ENCODE measurements around the gene MYO3B.

The MYO3B gene

DNA sequence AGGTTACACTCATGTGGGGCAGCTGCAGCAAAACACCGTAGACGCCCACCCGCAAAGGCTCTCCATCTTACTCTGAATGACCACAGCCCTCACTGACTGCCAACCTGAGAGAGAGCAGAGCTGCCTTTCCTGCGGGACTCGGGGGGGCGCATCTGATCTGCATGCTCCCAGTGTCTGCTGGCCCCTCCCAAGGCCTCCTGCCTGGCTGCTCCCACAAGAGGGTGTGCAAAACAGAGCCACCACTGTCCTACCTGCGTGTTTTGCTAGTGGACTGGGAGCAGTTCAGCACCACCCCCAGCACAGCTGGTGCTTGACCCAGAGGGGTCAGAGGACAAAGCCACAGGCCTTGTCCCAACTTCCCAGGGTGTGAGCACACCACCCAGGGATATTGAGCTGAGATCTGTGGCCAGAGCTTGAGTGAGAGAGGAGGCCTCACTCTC is 76.4 kb downstream of the MYO3B start:
- Histone ChIP-seq H3K27me3 (ENCODE audit: control insufficient read depth, low read length) (no peaks in the 10 kb centered on the region), H3K79me2 (ENCODE audit: control insufficient read depth, low read length) (no peaks in the 10 kb centered on the region), H3K4me1 (ENCODE audit: control insufficient read depth, low read length) (no peaks in the 10 kb centered on the region), H3K4me3 (ENCODE audit: low read length) (no peak overlapping the region), H3F3A (ENCODE audit: control insufficient read depth, insufficient read depth) (no peaks in the 10 kb centered on the region), H3K36me3 (ENCODE audit: control insufficient read depth, low read length) (no peaks in the 10 kb centered on the region), H3K9me3 (ENCODE audit: control insufficient read depth, insufficient read depth, low read length) (no peaks in the 10 kb centered on the region), H3K9me2 (replicated peaks; ENCODE audit: control insufficient read depth, low read length) (no peaks in the 10 kb centered on the region), H4K20me1 (ENCODE audit: control insufficient read depth, insufficient read depth, low read depth, low read length) (no peaks in the 10 kb centered on the region), H3K27ac (ENCODE audit: low read depth, low read length) (no peak overlapping the region), H3K4me2 (ENCODE audit: low read length) (no peak overlapping the region)
- TF ChIP-seq EZH2phosphoT487 (IDR thresholded peaks at IDR 0.05; ENCODE audit: borderline replicate concordance, low read length) (no peak), CTCF (IDR thresholded peaks at IDR 0.05; ENCODE audit: low read depth, low read length, poor library complexity, severe bottlenecking) (no peak)

DNA sequence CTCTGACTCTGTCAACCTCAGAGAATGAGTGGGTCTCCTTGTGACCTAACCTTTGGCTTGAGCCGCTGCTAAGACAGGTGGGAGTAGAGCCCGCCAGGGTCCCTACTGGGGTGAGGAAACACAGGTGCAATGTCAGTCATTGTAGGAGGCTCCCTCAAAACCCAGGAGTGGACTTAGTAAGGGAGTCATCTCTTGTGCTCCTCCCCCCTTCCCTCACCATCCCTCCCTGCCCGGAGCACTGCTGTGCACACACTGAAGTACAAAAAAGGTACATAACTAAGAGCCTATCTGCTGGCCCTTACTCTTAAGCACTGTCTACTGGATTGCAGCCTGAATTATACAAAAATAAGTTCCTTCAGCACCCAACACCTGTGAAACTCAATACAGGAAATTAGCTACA is 77.2 kb downstream of the MYO3B start:
- H3K9me2 ChIP-seq (replicated peaks; ENCODE audit: control insufficient read depth, low read length): no peaks in the 10 kb centered on the region
- H4K20me1 ChIP-seq (ENCODE audit: control insufficient read depth, insufficient read depth, low read depth, low read length): no peaks in the 10 kb centered on the region
- no peak overlapping the region for H3K4me2 ChIP-seq (ENCODE audit: low read length)
- no peak overlapping the region for H3K4me3 ChIP-seq (ENCODE audit: low read length)
- no peaks in the 10 kb centered on the region for H3K36me3 ChIP-seq (ENCODE audit: control insufficient read depth, low read length)
- no peak overlapping the region for H3K27ac ChIP-seq (ENCODE audit: low read depth, low read length)
- no peaks in the 10 kb centered on the region for H3F3A ChIP-seq (ENCODE audit: control insufficient read depth, insufficient read depth)
- no peaks in the 10 kb centered on the region for H3K9me3 ChIP-seq (ENCODE audit: control insufficient read depth, insufficient read depth, low read length)
- H3K4me1 ChIP-seq (ENCODE audit: control insufficient read depth, low read length): no peaks in the 10 kb centered on the region
- H3K79me2 ChIP-seq (ENCODE audit: control insufficient read depth, low read length): no peaks in the 10 kb centered on the region
- TF ChIP-seq EZH2phosphoT487 (IDR thresholded peaks at IDR 0.05; ENCODE audit: borderline replicate concordance, low read length) (no peak), CTCF (IDR thresholded peaks at IDR 0.05; ENCODE audit: low read depth, low read length, poor library complexity, severe bottlenecking) (no peak)
- no peaks in the 10 kb centered on the region for H3K27me3 ChIP-seq (ENCODE audit: control insufficient read depth, low read length)

- Histone ChIP-seq H3K4me1 (ENCODE audit: control insufficient read depth, low read length) (no peaks in the 10 kb centered on the region), H3K36me3 (ENCODE audit: control insufficient read depth, low read length) (no peaks in the 10 kb centered on the region), H3K4me3 (ENCODE audit: low read length) (no peak overlapping the region), H3F3A (ENCODE audit: control insufficient read depth, insufficient read depth) (no peaks in the 10 kb centered on the region), H4K20me1 (ENCODE audit: control insufficient read depth, insufficient read depth, low read depth, low read length) (no peaks in the 10 kb centered on the region), H3K4me2 (ENCODE audit: low read length) (no peak overlapping the region), H3K9me3 (ENCODE audit: control insufficient read depth, insufficient read depth, low read length) (no peaks in the 10 kb centered on the region), H3K27ac (ENCODE audit: low read depth, low read length) (no peak overlapping the region), H3K79me2 (ENCODE audit: control insufficient read depth, low read length) (no peaks in the 10 kb centered on the region), H3K9me2 (replicated peaks; ENCODE audit: control insufficient read depth, low read length) (no peaks in the 10 kb centered on the region), H3K27me3 (ENCODE audit: control insufficient read depth, low read length) (no peaks in the 10 kb centered on the region)
- TF ChIP-seq EZH2phosphoT487 (IDR thresholded peaks at IDR 0.05; ENCODE audit: borderline replicate concordance, low read length) (no peak), CTCF (IDR thresholded peaks at IDR 0.05; ENCODE audit: low read depth, low read length, poor library complexity, severe bottlenecking) (no peak)
Observed at GRCh38 chr2:170255971-170256370, 78.0 kb downstream of the MYO3B start.

GRCh38 chr2:170258382-170258781 is 80.4 kb downstream of the MYO3B start:
- no peaks in the 10 kb centered on the region for H3F3A ChIP-seq (ENCODE audit: control insufficient read depth, insufficient read depth)
- H3K9me2 ChIP-seq (replicated peaks; ENCODE audit: control insufficient read depth, low read length): no peaks in the 10 kb centered on the region
- no peaks in the 10 kb centered on the region for H3K27me3 ChIP-seq (ENCODE audit: control insufficient read depth, low read length)
- H3K36me3 ChIP-seq (ENCODE audit: control insufficient read depth, low read length): no peaks in the 10 kb centered on the region
- H3K4me1 ChIP-seq (ENCODE audit: control insufficient read depth, low read length): no peaks in the 10 kb centered on the region
- H3K4me3 ChIP-seq (ENCODE audit: low read length): no peak overlapping the region
- H3K79me2 ChIP-seq (ENCODE audit: control insufficient read depth, low read length): no peaks in the 10 kb centered on the region
- peaks cover 3% of the 10 kb centered on the region; the same call in 1 of the 2 replicates for H3K9me3 ChIP-seq (ENCODE audit: control insufficient read depth, insufficient read depth, low read length)
- H3K4me2 ChIP-seq (ENCODE audit: low read length): no peak overlapping the region
- no peak overlapping the region for H3K27ac ChIP-seq (ENCODE audit: low read depth, low read length)
- TF ChIP-seq EZH2phosphoT487 (IDR thresholded peaks at IDR 0.05; ENCODE audit: borderline replicate concordance, low read length) (no peak), CTCF (IDR thresholded peaks at IDR 0.05; ENCODE audit: low read depth, low read length, poor library complexity, severe bottlenecking) (no peak)
- H4K20me1 ChIP-seq (ENCODE audit: control insufficient read depth, insufficient read depth, low read depth, low read length): no peaks in the 10 kb centered on the region

Measured in DOHH2 (cell line).